Activated T-cell treated with anti-CD3 and anti-CD28 coated beads for 1 hour (primary cell): ENCODE measurements around the gene SMYD5.
"Not testable (repeated sequence)": the region's sequence is repeated elsewhere in the genome, so short reads cannot be mapped to it uniquely, and the experiment has no call there.

Source experiments
- DNase-seq: peaks from one replicate; pipeline ENCODE4 v3.0.0-alpha.2; 2020; ENCODE audit warnings: low read depth

SMYD5 gene

DNA sequence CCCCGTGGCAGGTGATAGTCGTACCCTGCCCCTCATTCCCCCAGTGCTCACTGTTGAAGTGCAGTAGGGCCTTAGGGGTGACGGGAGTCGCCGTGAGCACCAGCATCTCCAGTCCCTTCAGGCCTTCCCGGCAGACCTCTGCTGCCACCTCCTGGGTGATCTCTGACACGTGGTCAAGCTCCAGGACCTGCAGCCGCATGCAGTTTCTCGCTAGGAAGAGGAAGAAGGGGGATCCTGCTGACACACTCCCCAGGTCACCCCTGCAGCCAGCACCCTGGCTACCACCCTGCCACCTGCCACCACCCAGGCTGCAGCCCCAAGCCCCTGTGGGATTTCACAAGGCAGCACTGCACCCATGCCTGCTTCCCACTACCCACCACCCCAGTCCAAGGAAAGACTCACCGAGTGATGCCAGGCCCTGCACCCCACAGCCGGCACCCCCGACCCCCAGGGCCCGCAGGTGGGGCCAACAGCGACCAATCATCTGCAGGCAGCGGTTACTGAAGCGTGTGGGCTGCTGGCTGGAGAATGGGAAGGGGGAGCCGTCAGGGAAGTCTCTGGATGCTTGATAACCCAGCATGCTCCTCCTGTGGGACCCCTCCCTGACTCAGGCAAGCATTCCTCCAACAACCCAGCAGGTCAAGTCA lies 46.4 kb downstream of the SMYD5 start:
- DNase-seq: no peak

DNA sequence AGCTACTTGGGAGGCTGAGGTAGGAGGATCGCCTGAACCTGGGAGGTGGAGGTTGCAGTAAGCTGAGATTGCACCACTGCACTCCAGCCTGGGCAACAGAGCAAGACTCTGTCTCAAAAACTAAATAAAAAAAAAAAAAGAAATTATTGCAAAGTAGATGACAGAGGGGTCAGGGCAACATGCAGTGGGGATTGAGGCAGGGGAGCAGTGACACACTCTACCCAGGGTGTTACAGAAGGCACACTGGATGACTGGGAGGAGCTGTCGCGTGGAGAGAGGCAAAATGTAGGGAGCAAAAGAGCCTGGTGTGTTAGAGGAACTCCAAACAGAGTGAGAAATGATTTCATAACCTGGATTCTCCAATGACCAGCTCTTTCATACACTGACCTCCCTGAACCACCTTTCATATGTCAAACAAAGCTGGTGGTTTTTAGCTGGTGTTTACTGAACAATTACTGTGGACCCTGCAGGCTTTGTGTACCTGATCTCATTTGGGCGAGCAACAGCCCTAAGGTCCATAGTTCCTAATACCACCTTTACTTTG lies 48.1 kb downstream of the SMYD5 start:
- no peak for DNase-seq

DNA sequence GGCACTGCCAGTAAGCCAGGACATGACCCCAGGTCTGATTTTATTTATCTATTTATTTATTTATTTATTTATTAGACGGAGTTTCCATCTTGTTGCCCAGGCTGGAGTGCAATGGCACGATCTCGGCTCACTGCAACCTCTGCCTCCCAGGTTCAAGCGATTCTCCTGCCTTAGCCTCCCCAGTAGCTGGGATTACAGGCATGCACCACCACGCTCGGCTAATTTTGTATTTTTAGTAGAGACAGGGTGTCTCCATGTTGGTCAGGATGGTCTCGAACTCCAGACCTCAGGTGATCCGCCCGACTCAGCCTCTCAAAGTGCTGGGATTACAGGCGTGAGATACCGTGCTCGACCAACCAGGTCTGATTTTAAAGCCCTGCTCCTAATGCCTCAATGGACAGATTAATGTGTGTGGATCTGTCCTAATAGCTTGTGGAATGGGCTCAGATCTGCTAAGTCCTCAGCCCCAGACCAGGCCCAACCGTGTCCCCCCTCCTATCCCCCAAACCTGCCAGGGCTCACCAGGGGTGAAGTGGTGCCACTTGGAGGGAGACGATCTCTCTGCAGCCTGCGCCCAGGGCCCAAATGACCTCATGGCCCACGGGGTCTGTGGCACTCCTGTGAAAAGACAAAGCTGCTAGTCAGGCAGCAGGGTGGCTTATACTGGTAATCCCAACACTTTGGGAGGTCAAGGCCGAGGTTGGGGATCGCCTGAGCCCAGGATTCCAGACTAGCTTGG lies 48.8 kb downstream of the SMYD5 start:
- DNase-seq: not testable (repeated sequence)

DNA sequence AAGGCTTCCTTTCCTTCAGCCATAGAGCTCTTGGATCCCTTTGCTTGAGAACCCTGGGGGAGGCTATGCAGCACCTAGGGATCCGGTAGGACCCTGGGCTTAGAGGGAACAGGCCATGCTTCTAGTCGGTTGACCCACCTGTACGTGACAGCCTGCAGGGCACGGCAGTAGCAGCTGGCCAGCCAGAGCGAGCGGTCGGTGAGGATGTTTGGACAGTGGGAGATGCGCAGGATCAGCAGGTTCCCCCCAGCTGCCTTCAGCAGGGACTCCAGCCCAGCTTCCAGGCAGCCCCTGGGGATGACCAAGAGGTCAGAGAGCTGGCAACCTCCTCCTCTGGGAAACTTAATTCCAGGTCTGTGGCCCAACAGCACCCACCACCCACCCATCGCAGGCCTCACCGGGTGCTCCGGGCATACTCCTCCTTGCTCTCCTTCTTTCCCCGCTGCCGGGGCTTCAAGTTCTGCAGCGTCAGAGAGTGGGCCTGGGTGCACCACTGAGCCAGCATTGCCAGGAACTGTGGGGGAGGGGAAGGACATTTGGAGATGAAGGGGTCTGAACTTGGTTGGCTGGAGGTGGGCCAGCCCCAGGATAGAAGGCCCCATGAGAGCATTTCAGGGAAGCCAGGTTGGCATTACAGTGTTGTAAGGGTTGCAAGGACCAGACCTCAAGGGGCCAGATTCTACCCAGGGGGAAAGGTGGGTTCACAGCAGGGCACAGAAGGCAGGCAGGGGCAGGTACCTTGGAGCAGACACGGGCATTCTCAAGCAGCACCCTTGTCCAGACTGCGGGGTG lies 49.7 kb downstream of the SMYD5 start:
- no peak for DNase-seq

DNA sequence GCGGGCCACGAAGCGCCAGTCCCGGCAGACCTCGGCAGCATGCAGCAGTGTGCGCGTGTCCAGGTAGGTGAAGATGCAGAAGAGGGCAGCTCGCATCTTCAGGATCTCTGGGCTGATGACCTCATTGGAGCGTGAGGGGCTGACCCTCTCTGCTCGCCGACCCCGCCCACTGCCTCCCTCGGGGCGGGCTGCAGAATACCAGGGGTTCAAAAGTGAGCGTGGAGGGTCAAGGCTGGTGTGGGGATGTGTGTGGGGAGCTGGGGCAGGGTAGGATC lies 50.2 kb downstream of the SMYD5 start:
- no peak for DNase-seq

DNA sequence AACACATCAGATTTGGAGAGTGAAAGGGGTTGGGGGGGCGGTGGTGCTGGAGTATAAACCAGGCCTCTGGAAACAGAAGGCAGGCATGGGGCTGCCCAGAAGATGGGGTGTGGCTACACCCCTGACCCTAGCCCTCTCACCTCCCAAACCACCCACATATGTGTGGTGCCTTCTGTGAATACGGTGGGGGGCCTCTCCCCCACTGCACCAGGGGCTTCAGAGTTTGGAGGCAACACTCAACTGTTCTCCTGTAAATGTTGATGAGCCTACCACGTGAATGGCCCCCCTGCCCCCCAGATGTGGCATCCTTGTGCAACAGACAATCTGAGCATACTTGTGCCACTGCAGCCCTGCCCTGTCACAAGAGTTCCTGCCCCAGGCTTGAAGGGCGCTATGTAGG lies 50.7 kb downstream of the SMYD5 start:
- no peak for DNase-seq

DNA sequence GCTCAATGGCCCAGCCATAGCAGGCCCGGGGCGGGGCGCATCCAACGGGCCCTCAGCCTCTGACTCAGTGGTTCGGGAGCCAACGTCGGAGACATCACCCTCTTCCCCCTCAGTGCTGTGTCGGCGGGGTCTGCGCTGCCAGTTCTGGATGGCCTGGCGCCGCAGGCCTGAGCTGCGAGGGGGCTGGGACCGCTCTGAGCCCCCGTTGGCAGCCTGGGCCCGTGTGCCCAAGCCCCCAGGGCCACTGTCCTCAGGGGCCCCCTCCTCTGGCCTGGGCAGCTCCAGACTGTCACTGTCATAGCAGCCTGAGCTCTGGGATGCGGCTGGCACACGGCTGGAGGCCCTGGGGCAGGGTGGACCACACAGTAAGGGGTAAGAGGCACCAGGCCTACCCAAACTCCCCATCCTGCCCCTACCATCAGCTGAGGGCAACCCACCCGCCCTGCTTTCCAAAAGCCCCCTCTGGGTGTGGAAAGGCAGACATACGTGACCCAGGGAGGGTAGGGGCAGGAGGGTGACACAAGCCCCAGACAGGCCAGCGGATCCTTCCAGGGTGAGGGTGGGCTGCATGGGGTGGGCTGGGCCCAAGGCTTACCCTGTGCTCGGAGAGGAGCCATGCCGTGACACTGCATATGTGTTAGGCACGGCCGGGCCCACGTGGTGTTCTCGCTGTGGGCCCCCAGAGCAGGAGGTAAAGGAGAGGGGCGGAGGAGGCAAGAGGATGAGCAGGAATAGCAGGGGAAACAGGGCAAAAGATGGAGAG lies 51.4 kb downstream of the SMYD5 start:
- no peak for DNase-seq

DNA sequence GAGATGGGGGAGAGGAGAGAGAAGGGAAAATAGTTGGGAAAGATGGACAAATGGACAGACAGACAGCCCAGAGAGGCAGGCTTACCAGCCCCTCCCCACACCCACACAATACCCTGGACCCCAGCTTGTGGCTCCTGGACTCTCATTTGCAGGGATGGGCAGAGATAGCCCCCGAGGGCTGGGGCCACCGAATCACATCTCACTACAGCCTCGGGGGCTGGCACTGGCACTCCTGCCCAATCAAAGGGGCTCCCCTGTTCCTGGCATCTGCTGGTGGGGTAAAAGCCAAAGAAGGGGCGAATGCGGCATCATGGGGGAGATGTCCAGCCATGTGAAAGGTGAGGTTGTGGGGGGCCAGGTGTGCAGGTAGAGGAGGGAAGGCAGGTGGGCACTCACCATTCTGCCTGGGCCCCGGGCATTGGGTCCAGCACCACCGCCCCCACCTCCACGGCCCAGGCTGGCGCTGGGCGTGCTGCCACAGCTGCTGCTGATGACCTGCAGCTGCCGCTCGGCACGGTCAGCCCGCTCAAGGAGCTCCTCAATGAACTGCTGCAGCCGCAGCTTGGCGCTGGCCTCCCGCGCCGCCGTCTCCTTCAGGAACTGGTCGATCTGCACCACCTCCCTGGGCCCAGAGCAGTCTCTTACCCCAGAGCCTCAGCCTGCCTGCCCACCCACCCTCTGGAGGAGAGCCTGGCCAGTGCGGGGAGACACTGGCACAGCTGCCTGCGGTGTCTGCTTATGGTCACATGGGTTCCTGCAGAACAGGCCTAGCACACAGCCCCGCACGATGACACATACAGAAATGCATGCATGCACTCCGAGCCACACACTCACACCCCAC lies 52.2 kb downstream of the SMYD5 start:
- no peak for DNase-seq

DNA sequence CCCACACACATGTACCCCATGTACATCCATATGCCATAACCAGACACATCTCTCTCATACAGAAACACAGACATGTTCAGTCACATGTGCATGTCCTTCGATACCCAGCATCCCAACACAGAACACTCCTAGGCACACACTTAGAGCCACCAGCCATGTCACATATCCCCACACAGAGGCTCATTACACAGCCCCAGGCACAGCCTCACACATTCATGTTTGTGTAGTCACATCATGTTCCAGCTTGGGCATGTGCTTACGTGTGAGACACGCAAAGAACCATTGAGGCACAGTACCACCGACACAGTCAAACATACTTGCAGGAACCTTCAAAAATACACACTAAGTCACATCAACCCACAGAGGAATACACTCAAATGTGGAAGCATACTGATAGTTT lies 53.0 kb downstream of the SMYD5 start:
- no peak for DNase-seq

DNA sequence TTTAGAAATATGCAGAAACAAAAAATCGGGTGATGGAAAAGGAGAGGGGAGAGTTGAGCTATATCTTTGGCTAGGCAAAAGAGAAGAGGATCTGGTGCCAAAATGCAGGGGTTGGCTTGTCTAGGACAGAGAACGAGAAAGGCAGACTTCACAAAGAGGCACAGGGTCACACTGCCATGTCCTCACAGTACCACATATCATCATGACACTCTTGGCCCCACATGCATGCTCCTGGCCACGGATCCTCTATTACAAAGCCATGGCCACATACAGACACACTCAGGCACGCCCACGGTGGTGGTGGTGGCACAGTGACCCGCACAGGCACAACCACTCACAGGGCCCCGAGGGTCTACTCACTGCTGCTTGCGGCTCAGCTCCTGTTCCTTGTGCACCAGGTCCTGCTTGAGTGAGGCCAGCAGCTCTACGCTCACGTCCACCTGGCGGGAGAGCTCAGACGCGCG lies 54.4 kb downstream of the SMYD5 start:
- no peak for DNase-seq

DNA sequence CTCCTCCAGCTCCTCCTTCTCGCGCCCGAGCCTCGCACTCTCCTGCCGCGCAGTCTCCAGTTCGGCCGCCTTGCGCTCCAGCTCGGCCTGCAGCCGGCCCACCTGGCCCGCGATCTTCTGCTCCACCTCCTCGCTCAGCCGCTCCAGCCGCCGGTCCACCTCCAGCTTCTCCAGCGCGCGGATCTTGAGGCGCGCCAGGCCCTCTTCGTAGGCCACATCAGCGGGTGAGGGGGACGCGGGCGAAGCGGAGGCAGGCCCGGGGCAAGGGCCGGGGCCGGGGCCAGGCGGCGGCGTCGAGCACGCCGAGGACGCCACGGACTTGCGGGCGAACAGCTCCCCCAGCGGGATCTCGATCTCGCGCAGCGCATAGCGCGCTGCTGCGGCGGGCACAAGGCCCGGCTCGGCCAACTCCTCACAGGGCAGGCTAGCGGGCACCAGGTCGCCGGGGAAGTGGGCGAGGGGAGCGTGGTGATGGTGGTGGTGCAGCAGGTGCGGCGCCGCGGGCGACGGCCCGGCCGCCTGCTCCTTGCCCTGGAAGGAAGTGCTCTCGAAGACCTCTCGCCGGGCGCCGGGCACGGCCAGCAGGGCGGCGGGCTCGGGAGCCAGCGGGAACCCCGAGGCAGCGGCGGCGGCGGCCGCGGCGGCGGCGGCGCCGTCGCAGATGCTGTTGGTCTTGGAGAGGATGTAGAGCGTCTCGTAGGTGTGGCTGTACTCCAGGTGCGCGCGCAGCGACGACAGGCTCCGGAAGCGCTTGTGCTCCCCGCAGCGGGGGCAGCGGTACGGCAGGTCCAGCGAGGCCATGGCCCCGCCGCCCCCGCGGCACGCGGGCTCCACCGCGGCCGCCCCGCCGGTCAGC lies 55.0 kb downstream of the SMYD5 start:
- DNase-seq: peak; percentile 68

DNA sequence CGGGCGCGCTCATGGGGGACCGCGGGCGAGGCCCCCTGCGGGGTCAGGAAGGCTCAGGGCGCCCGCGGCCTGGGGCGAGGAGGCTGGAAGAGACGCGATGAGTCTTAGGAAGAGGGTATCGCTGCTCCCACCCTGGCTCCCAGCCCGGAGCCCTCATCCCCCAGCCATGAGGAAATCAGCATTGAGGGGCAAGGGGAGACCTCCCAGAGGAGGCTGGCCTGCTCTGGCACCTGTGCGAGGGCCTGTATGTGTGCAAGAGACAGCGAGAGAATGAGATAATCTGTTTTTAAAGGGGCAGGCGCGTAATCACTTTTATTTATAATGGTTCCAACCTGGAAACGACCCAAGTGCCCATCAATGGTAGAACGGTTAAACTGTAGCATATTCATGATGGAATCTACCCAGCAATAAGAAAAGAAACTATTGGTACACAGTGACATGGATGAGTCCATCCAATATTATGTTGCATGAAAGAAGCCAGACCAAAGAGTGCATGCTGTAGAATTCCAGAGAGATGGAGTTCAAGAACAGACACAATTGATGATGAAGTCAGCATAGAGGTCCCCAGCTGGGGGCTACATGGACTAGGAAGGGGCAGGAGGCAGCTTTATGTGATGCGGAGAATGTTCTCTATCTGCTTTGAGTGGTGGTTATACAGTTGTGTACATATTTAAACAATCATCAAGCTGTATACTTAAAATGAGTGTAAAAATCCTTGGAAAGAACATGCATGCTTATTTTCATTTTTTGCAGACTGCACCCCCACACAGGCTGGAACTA lies 55.8 kb downstream of the SMYD5 start:
- DNase-seq: no peak

DNA sequence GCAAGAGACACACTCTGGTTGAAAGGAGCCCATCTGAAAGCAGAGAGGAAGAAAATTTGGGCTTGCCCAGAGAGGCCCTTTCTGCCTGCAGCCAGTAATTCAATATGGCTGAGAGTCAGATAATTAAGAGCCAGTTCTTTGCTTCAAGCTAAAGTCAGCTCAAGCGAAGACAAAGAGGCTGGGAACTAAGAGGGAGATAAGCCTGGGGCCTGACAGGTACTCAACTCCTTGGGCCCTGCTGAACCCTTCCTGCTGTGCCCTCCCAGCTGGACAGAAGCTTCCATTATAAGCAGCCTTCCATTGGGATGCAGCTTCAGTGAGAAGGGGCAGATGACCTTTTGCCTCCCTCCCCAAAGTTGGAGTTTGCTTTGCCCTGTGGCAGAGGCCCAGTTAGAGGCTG lies 58.2 kb downstream of the SMYD5 start:
- DNase-seq: no peak
